OCI-LY1 (cell line): Measurements from ENCODE around the gene BCAN.

Experiments used
- H2AFZ ChIP-seq: fragments of 200-600 bp; sonication (generic), shearing (Covaris generic); 2 replicates; pipeline ENCODE4 v1.6.0; 2014; ENCODE audit warnings: antibody characterized with exemption, mild to moderate bottlenecking, low read length
- H3F3A ChIP-seq: fragments of 200-600 bp; sonication (generic), shearing (Covaris generic); 2 replicates; pipeline ENCODE4 v1.6.0; 2014; ENCODE audit warnings: mild to moderate bottlenecking, antibody characterized with exemption, low read length, moderate library complexity; ENCODE audit not compliant: insufficient read depth
- H3K27ac ChIP-seq: fragments of 200-600 bp; sonication (generic); 2 replicates; pipeline ENCODE4 v1.5.1; 2014; ENCODE audit warnings: low read length, mixed run types, mild to moderate bottlenecking, low read depth; ENCODE audit not compliant: poor library complexity, severe bottlenecking
- H3K27me3 ChIP-seq: fragments of 200-600 bp; sonication (generic); 2 replicates; pipeline ENCODE4 v1.6.0; 2014; ENCODE audit warnings: antibody characterized with exemption, mild to moderate bottlenecking, low read length, moderate library complexity; ENCODE audit not compliant: insufficient read depth
- H3K36me3 ChIP-seq: fragments of 200-600 bp; sonication (generic); 2 replicates; pipeline ENCODE4 v1.6.1; 2014; ENCODE audit warnings: mild to moderate bottlenecking, antibody characterized with exemption, low read length, moderate library complexity, mixed read lengths; ENCODE audit not compliant: insufficient read depth
- H3K4me1 ChIP-seq: fragments of 200-600 bp; sonication (generic); 2 replicates; pipeline ENCODE4 v1.5.1; 2014; ENCODE audit warnings: mild to moderate bottlenecking, low read length, moderate library complexity; ENCODE audit not compliant: insufficient read depth, severe bottlenecking
- H3K4me2 ChIP-seq: fragments of 200-600 bp; sonication (generic), shearing (Covaris generic); 2 replicates; pipeline ENCODE4 v1.6.1; 2014; ENCODE audit warnings: low read length
- H3K4me3 ChIP-seq: fragments of 200-600 bp; sonication (generic); 2 replicates; pipeline ENCODE4 v1.5.1; 2014; ENCODE audit warnings: low read length, low read depth, mild to moderate bottlenecking, mixed read lengths; ENCODE audit not compliant: poor library complexity, severe bottlenecking
- H3K79me2 ChIP-seq: fragments of 200-600 bp; shearing (Covaris generic); 2 replicates; pipeline ENCODE4 v1.6.1; 2016; ENCODE audit warnings: mixed run types, low read length, mixed read lengths; ENCODE audit not compliant: insufficient read depth
- H3K9ac ChIP-seq: fragments of 200-600 bp; sonication (generic), shearing (Covaris generic); 2 replicates; pipeline ENCODE4 v1.6.1; 2014; ENCODE audit warnings: mild to moderate bottlenecking, low read length, mixed read lengths
- H3K9me2 ChIP-seq: fragments of 200-600 bp; sonication (generic), shearing (Covaris generic); 2 replicates; pipeline ENCODE4 v1.6.1; 2014; ENCODE audit warnings: low read depth, mild to moderate bottlenecking, low read length, mixed read lengths
- H3K9me3 ChIP-seq: fragments of 200-600 bp; shearing (Covaris generic); 2 replicates; pipeline ENCODE4 v1.6.1; 2014; ENCODE audit warnings: low read length, mixed read lengths
- H4K20me1 ChIP-seq: fragments of 200-600 bp; sonication (generic), shearing (Covaris generic); 2 replicates; pipeline ENCODE4 v1.6.0; 2016; ENCODE audit warnings: mild to moderate bottlenecking, low read length; ENCODE audit not compliant: insufficient read depth
- EZH2 ChIP-seq: fragments of 200-600 bp; sonication (generic), shearing (Covaris generic); IDR thresholded peaks from 2 replicates; pipeline ENCODE4 v1.8.0; 2017; ENCODE audit warnings: borderline replicate concordance, mixed run types, mild to moderate bottlenecking, antibody characterized with exemption, low read length, moderate library complexity, mixed read lengths
- TF ChIP-seq, protein P1 (sequence below): fragments of 200-600 bp; sonication (generic), shearing (Covaris generic); IDR thresholded peaks from 2 replicates; pipeline ENCODE4 v1.5.1; 2017; ENCODE audit warnings: mild to moderate bottlenecking, antibody characterized with exemption, low read length, moderate library complexity, mixed read lengths

The BCAN gene, protein sequence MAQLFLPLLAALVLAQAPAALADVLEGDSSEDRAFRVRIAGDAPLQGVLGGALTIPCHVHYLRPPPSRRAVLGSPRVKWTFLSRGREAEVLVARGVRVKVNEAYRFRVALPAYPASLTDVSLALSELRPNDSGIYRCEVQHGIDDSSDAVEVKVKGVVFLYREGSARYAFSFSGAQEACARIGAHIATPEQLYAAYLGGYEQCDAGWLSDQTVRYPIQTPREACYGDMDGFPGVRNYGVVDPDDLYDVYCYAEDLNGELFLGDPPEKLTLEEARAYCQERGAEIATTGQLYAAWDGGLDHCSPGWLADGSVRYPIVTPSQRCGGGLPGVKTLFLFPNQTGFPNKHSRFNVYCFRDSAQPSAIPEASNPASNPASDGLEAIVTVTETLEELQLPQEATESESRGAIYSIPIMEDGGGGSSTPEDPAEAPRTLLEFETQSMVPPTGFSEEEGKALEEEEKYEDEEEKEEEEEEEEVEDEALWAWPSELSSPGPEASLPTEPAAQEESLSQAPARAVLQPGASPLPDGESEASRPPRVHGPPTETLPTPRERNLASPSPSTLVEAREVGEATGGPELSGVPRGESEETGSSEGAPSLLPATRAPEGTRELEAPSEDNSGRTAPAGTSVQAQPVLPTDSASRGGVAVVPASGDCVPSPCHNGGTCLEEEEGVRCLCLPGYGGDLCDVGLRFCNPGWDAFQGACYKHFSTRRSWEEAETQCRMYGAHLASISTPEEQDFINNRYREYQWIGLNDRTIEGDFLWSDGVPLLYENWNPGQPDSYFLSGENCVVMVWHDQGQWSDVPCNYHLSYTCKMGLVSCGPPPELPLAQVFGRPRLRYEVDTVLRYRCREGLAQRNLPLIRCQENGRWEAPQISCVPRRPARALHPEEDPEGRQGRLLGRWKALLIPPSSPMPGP

DNA sequence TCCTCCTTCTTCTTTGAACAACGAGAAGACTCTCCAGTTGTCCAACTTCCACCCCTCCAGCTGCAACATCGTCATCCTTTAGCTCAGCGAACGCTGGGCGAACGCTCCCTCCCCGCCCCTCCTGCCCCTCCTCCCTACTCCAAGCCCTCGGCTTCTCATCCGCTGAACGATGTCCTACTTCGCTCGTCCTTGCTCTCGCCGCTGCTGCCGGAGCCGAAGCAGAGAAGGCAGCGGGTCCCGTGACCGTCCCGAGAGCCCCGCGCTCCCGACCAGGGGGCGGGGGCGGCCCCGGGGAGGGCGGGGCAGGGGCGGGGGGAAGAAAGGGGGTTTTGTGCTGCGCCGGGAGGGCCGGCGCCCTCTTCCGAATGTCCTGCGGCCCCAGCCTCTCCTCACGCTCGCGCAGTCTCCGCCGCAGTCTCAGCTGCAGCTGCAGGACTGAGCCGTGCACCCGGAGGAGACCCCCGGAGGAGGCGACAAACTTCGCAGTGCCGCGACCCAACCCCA lies at the start of gene BCAN:
TSS of gene BCAN (plus strand) at position 357 of the 504 bp plus-strand sequence. CDS start 3,938 bp downstream, outside the sequence.
- TF ChIP-seq, protein P1, sequence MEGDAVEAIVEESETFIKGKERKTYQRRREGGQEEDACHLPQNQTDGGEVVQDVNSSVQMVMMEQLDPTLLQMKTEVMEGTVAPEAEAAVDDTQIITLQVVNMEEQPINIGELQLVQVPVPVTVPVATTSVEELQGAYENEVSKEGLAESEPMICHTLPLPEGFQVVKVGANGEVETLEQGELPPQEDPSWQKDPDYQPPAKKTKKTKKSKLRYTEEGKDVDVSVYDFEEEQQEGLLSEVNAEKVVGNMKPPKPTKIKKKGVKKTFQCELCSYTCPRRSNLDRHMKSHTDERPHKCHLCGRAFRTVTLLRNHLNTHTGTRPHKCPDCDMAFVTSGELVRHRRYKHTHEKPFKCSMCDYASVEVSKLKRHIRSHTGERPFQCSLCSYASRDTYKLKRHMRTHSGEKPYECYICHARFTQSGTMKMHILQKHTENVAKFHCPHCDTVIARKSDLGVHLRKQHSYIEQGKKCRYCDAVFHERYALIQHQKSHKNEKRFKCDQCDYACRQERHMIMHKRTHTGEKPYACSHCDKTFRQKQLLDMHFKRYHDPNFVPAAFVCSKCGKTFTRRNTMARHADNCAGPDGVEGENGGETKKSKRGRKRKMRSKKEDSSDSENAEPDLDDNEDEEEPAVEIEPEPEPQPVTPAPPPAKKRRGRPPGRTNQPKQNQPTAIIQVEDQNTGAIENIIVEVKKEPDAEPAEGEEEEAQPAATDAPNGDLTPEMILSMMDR, result no peak
- no peak for TF ChIP-seq EZH2
- Histone ChIP-seq H3K9me3 (no peaks in the 10 kb centered on the region), H3K4me2 (no peak within 1 kb of the TSS), H3K4me1 (no peaks in the 10 kb centered on the region), H3K27me3 (peaks cover 7% of the 10 kb centered on the region; the same call in 1 of the 2 replicates), H3K9ac (no peak within 1 kb of the TSS), H3K79me2 (no peaks in the 10 kb centered on the region), H4K20me1 (no peaks in the 10 kb centered on the region), H3K4me3 (no peak within 1 kb of the TSS), H2AFZ (no peak within 1 kb of the TSS), H3K27ac (no peak within 1 kb of the TSS), H3F3A (no peaks in the 10 kb centered on the region), H3K9me2 (no peaks in the 10 kb centered on the region), H3K36me3 (no peaks in the 10 kb centered on the region)

DNA sequence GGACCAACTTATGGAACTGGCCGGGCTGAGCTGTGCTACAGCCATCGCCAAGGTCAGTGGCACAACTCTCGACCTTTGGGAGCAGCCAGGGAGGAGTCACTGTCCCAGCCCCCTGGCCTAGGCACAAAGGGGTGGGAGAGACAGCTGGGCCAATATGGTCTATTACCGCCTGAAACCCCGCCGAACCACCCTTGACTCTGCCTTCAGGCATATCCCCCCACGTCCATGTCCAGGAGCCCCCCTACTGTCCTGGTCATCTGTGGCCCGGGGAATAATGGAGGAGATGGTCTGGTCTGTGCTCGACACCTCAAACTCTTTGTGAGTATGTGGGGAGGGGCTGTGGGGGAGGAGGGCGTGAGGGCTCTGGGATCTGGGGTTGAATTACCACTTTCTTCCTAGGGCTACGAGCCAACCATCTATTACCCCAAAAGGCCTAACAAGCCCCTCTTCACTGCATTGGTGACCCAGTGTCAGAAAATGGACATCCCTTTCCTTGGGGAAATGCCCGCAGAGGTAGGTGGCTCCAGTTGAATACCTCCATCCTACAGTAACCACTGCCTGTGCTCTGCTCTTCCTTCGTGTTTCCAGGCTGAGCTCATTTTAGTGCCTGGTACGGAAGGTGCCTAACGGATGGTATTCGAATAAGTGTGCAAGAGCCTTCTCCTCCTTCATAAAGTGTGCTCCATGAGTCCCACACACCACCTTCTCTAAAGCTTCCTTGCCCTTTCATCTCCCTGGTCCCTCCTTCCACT lies 49.6 kb upstream of the BCAN start:
- Histone ChIP-seq H3K79me2 (no peaks in the 10 kb centered on the region), H3F3A (0 out of 2 replicates have a peak, but pooled peaks cover 4% of the 10 kb centered on the region), H4K20me1 (no peaks in the 10 kb centered on the region), H3K4me3 (peak overlapping the region; percentile 82), H3K27me3 (no peaks in the 10 kb centered on the region), H3K9ac (peak overlapping the region; percentile 92), H3K9me3 (no peaks in the 10 kb centered on the region), H3K4me2 (peak overlapping the region; percentile 94), H3K4me1 (peaks cover 24% of the 10 kb centered on the region), H3K9me2 (no peaks in the 10 kb centered on the region), H2AFZ (no peak overlapping the region), H3K36me3 (peaks cover 41% of the 10 kb centered on the region), H3K27ac (peak overlapping the region; percentile 67)
- TF ChIP-seq EZH2, result no peak
- TF ChIP-seq, protein P1, result no peak
